GM12878 (cell line): ENCODE data around the gene HPSE2. TPM values are rescaled to one million over a fixed set of nuclear protein-coding genes. Genes with fewer than 3 reads are reported as not detected.

Experiments used
- ATAC-seq: fragments of 200-7000 bp; cut with Tn5 transposase; 3 replicates; pipeline ENCODE4 v1.9.1; 2020; ENCODE audit warnings: mild to moderate bottlenecking, moderate library complexity
- BruUV-seq: library from RNA; stranded (reverse); fragments of 400-500 nt; replicated peaks from 2 replicates; lab custom pipeline; 2021; lab: Mats Ljungman, UMichigan
- CTCF ChIA-PET: fragments of 300-600 bp; sonication (Branson Sonifier 250); formaldehyde crosslinking; extraction: SDS; loops from one replicate; lab custom pipeline; 2021; ENCODE audit warnings: inconsistent platforms; lab: Yijun Ruan, JAX
- POLR2A ChIA-PET: fragments of 350-600 bp; formaldehyde crosslinking; extraction: SDS; loops from one replicate; lab custom pipeline; 2021; ENCODE audit warnings: inconsistent platforms; lab: Charles Lee
- RAD21 ChIA-PET: fragments of 300-600 bp; sonication (Branson Sonifier 250); formaldehyde crosslinking; loops from one replicate; lab custom pipeline; 2023; ENCODE audit warnings: antibody characterized with exemption; ENCODE audit not compliant: unreplicated experiment; lab: Charles Lee
- SMC1A ChIA-PET: fragments of 300-600 bp; sonication (Branson Sonifier 250); formaldehyde crosslinking; loops from one replicate; lab custom pipeline; 2023; ENCODE audit not compliant: unreplicated experiment, uncharacterized antibody; lab: Charles Lee
- DNase-seq: peaks from one replicate; pipeline ENCODE4 v3.0.0-alpha.2; 2011; ENCODE audit warnings: low read depth, low spot score
- FAIRE-seq: peaks from 3 replicates; lab custom pipeline; 2011; peaks lifted over from hg19 to GRCh38; lab: Jason Lieb, UNC
- H2AFZ ChIP-seq: 2 replicates; pipeline ENCODE4 v1.6.0; 2011; ENCODE audit warnings: low read depth, low read length, control low read depth; ENCODE audit not compliant: control insufficient read depth
- H3K27ac ChIP-seq: 2 replicates; pipeline ENCODE4 v1.5.1; 2011; ENCODE audit warnings: control low read depth; ENCODE audit not compliant: control insufficient read depth, insufficient read depth
- H3K27me3 ChIP-seq, 2 experiments: replicated peaks in 1 of 2; 2 replicates each; pipeline versions ENCODE4 v1.6.0 to v1.6.1; 2011; ENCODE audit warnings: low read length in 1 of 2; ENCODE audit not compliant: control insufficient read depth in 2 of 2, insufficient read depth in 2 of 2
- H3K36me3 ChIP-seq, 2 experiments: 2 replicates each; pipeline ENCODE4 v1.5.1; 2011; ENCODE audit warnings: low read length in 1 of 2; ENCODE audit not compliant: control insufficient read depth in 2 of 2, insufficient read depth in 2 of 2
- H3K4me1 ChIP-seq: 2 replicates; pipeline ENCODE4 v1.6.1; 2011; ENCODE audit warnings: mild to moderate bottlenecking, low read length, moderate library complexity, mixed read lengths; ENCODE audit not compliant: control insufficient read depth, insufficient read depth
- H3K4me2 ChIP-seq: 2 replicates; pipeline ENCODE4 v1.6.0; 2011; ENCODE audit warnings: control low read depth; ENCODE audit not compliant: control insufficient read depth, insufficient read depth
- H3K4me3 ChIP-seq: fragments of 200-600 bp; sonication (generic); 2 replicates; pipeline ENCODE4 v1.5.1; 2016
- H3K79me2 ChIP-seq: 2 replicates; pipeline ENCODE4 v1.6.0; 2011; ENCODE audit warnings: low read length; ENCODE audit not compliant: control insufficient read depth, insufficient read depth
- H3K9ac ChIP-seq: 2 replicates; pipeline ENCODE4 v1.8.0; 2011; ENCODE audit warnings: low read length, control low read depth, mixed read lengths; ENCODE audit not compliant: control insufficient read depth, insufficient read depth
- H3K9me3 ChIP-seq: replicated peaks from 3 replicates; pipeline ENCODE4 v1.5.1; 2011; ENCODE audit warnings: mild to moderate bottlenecking, low read length; ENCODE audit not compliant: control insufficient read depth, insufficient read depth
- H4K20me1 ChIP-seq: 2 replicates; pipeline ENCODE4 v1.6.0; 2011; ENCODE audit not compliant: control insufficient read depth, insufficient read depth
- ATF2 ChIP-seq: IDR thresholded peaks from 2 replicates; pipeline ENCODE4 v1.6.1; 2012; ENCODE audit warnings: low read length, inconsistent platforms
- CREM ChIP-seq: IDR thresholded peaks from 2 replicates; pipeline ENCODE4 v1.6.1; 2014; ENCODE audit warnings: antibody characterized with exemption, low read depth
- ESRRA ChIP-seq: IDR thresholded peaks from 2 replicates; pipeline ENCODE4 v1.6.1; 2012; ENCODE audit warnings: mild to moderate bottlenecking, low read length, improper control_type of control experiment
- EZH2 ChIP-seq: IDR thresholded peaks from 2 replicates; pipeline ENCODE4 v1.6.1; 2012; ENCODE audit warnings: low read depth, mild to moderate bottlenecking, control low read depth, inconsistent platforms, low read length, borderline replicate concordance; ENCODE audit not compliant: control insufficient read depth
- HDGF ChIP-seq: fragments of 450-650 bp; IDR thresholded peaks from 2 replicates; pipeline ENCODE4 v1.6.1; 2016; ENCODE audit warnings: antibody characterized with exemption
- IRF5 ChIP-seq: fragments of 450-650 bp; IDR thresholded peaks from 2 replicates; pipeline ENCODE4 v1.6.1; 2017; ENCODE audit warnings: borderline replicate concordance
- NFXL1 ChIP-seq: fragments of 450-650 bp; IDR thresholded peaks from 2 replicates; pipeline ENCODE4 v1.6.1; 2017; ENCODE audit warnings: antibody characterized with exemption, mild to moderate bottlenecking, borderline replicate concordance
- SREBF1 ChIP-seq: IDR thresholded peaks from 2 replicates; pipeline ENCODE4 v1.6.1; 2012; ENCODE audit warnings: mild to moderate bottlenecking, low read length
- STAT1 ChIP-seq: fragments of 450-650 bp; conservative IDR thresholded peaks from 2 replicates; pipeline ENCODE4 v1.6.1; 2014; ENCODE audit warnings: antibody characterized with exemption, mild to moderate bottlenecking
- ZBTB40 ChIP-seq: fragments of 450-650 bp; IDR thresholded peaks from 2 replicates; pipeline ENCODE4 v1.6.1; 2016; ENCODE audit warnings: mild to moderate bottlenecking, moderate library complexity, borderline replicate concordance
- WGBS: methylation state at CpG from one replicate; pipeline ENCODE4 v1.1.6; 2016; ENCODE audit warnings: low lambda C conversion rate; ENCODE audit not compliant: insufficient replicate concordance, insufficient coverage; ENCODE audit errors: missing lambda C conversion rate; 5-methylcytosine and 5-hydroxymethylcytosine counted together
- in situ Hi-C: fragments of 300-500 bp; cut with MboI; formaldehyde crosslinking; loops from 9 replicates; pipeline ENCODE4 v1.14.3; 2018; ENCODE audit warnings: mixed read lengths
- intact Hi-C: fragments of 100-400 bp; cut with micrococcal nuclease; formaldehyde crosslinking; loops from one replicate; pipeline ENCODE4 v1.14.2; 2022; ENCODE audit not compliant: unreplicated experiment
- polyA plus RNA-seq, 11 experiments: library from polyadenylated mRNA; depleted of rRNA in 4 of 11; unstranded in 6 of 11; stranded (reverse) in 5 of 11; fragments of >200 nt; fragmentation: Nextera tagmentation in 4 of 11; fragmentation: Illumina TruSeq in 1 of 11; extraction: Ambion mirVana in 4 of 11; extraction: Trizol in 1 of 11; gene quantifications; 1 replicate in 1 of 11; 2 replicates in 10 of 11; pipeline versions ENCODE4 v1.2.1 to v1.2.3, GENCODE V29; 2011 to 2016; ENCODE audit warnings: inconsistent platforms in 2 of 11, missing spikeins in 2 of 11, low read depth in 1 of 11
- total RNA-seq, 4 experiments: library from RNA; depleted of rRNA in 3 of 4; stranded (reverse); fragments of >200 nt in 3 of 4; fragmentation: Illumina TruSeq in 1 of 4; extraction: Trizol in 1 of 4; gene quantifications; 2 replicates each; pipeline versions ENCODE4 v1.2.1 to v1.2.3, GENCODE V29; 2013 to 2021

The HPSE2 gene
- total and polyA plus RNA-seq, 10 of the 15 experiments (the other 5 are each of a cell fraction or from before 2014, with no cell fraction given): 0.06 TPM; not detected in 9

DNA sequence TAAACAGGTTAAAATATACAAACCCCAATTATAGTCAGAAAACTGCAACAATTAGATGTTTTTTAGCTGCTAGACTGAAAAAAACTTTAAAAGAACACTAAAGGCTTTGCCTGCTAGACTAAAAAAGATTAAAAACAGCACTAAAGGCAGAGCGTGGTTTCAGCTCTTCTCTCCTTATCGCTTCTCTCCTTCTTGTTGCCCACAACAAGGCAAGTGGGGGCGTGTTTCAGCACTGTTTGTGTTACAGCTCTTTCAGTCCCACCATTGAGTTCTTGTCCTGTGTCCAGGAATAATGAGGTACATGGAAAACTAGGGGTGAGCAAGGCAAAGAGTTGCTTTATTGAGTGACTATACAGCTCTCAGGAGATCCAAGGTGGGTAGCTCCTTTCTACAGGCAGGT is 112.3 kb downstream of the HPSE2 start:
- intact Hi-C loops: no loop called here
- no peak overlapping the region for H3K4me2 ChIP-seq
- CTCF ChIA-PET: interaction anchor here (1.0 to 1.1 kb wide), 2 partner anchors 11 to 55 kb away, joined by 3 read pairs; no protein-coding TSS in a partner anchor
- ATAC-seq: no peak
- H2AFZ ChIP-seq: no peak overlapping the region
- no peaks in the 10 kb centered on the region for H3K79me2 ChIP-seq
- H3K36me3 ChIP-seq: no peaks in the 10 kb centered on the region
- H4K20me1 ChIP-seq: no peaks in the 10 kb centered on the region
- no peaks in the 10 kb centered on the region for H3K27me3 ChIP-seq
- no peak overlapping the region for H3K27ac ChIP-seq
- TF ChIP-seq HDGF: no peak
- TF ChIP-seq ZBTB40: no peak
- TF ChIP-seq IRF5: no peak
- no peak for TF ChIP-seq NFXL1
- TF ChIP-seq EZH2: no peak
- no peak for TF ChIP-seq STAT1
- TF ChIP-seq ATF2: no peak
- TF ChIP-seq ESRRA: no peak
- TF ChIP-seq CREM: no peak
- TF ChIP-seq SREBF1: no peak
- H3K4me3 ChIP-seq: no peak overlapping the region
- POLR2A ChIA-PET: no interaction called here
- H3K9me3 ChIP-seq: no peaks in the 10 kb centered on the region; the same call in 2 of the 3 replicates
- H3K4me1 ChIP-seq: no peaks in the 10 kb centered on the region
- H3K9ac ChIP-seq: no peak overlapping the region
- in situ Hi-C loops: no loop called here
- no peak for FAIRE-seq
- no peak for DNase-seq
- RAD21 ChIA-PET: no interaction called here
- SMC1A ChIA-PET: interaction anchor here (1.0 kb wide), 1 partner anchor 10 kb away, joined by 3 read pairs; no protein-coding TSS in a partner anchor
- WGBS: 64% methylated on average over 3 of the region's 3 CpGs
- BruUV-seq: no TSS peak
